BLaER1 treated with 17β-estradiol and CSF1 and Interleukin-3, amounts not matched to agents 10 nM and 100 nM (cell line): ENCODE measurements around the gene ENOX1.
A peak's percentile ranks its signal among the peaks of the same experiment; 100 is the strongest.

ENCODE experiments used
- H3K27ac ChIP-seq, 11 experiments: shearing (Covaris generic); formaldehyde crosslinking; 2 replicates each; pipeline ENCODE4 v1.8.1; 2022
- H3K27me3 ChIP-seq, 11 experiments: shearing (Covaris generic); formaldehyde crosslinking; 2 replicates each; pipeline ENCODE4 v1.8.1; 2022
- H3K36me3 ChIP-seq, 11 experiments: shearing (Covaris generic); formaldehyde crosslinking; 2 replicates each; pipeline ENCODE4 v1.8.1; 2022
- H3K4me1 ChIP-seq, 10 experiments: shearing (Covaris generic); formaldehyde crosslinking; 2 replicates each; pipeline ENCODE4 v1.8.1; 2022
- H3K4me2 ChIP-seq, 11 experiments: shearing (Covaris generic); formaldehyde crosslinking; 2 replicates each; pipeline ENCODE4 v1.8.1; 2022
- H3K4me3 ChIP-seq, 10 experiments: shearing (Covaris generic); formaldehyde crosslinking; 2 replicates each; pipeline ENCODE4 v1.8.1; 2022
- H3K9ac ChIP-seq, 11 experiments: shearing (Covaris generic); formaldehyde crosslinking; 2 replicates each; pipeline ENCODE4 v1.8.1; 2022
- H3K9me3 ChIP-seq, 11 experiments: shearing (Covaris generic); formaldehyde crosslinking; replicated peaks in 1 of 11; 2 replicates each; pipeline ENCODE4 v1.8.1; 2022
- H4K20me1 ChIP-seq, 11 experiments: shearing (Covaris generic); formaldehyde crosslinking; 2 replicates each; pipeline ENCODE4 v1.8.1; 2022
- Cebpa-rat ChIP-seq, 11 experiments: shearing (Covaris generic); IDR thresholded peaks; 2 replicates each; pipeline ENCODE4 v1.8.1; 2022

Gene ENOX1

GRCh38 chr13:43441899-43442499 is 344.8 kb downstream of the ENOX1 start:
- Histone ChIP-seq H4K20me1 (no peaks in the 10 kb centered on the region), H3K9me3 (no peaks in the 10 kb centered on the region), H3K36me3 (no peaks in the 10 kb centered on the region), H3K27ac (no peak overlapping the region), H3K9ac (no peak overlapping the region), H3K27me3 (no peaks in the 10 kb centered on the region), H3K4me2 (no peak overlapping the region), H3K4me1 (no peaks in the 10 kb centered on the region), H3K4me3 (no peak overlapping the region)
- no peak for TF ChIP-seq Cebpa-rat (IDR thresholded peaks at IDR 0.05)

GRCh38 chr13:43441464-43441863 is 345.3 kb downstream of the ENOX1 start:
- H3K36me3 ChIP-seq = no peaks in the 10 kb centered on the region
- H3K27ac ChIP-seq = no peak overlapping the region
- H3K9me3 ChIP-seq = no peaks in the 10 kb centered on the region
- H3K4me1 ChIP-seq = no peaks in the 10 kb centered on the region
- no peak overlapping the region for H3K9ac ChIP-seq
- no peaks in the 10 kb centered on the region for H4K20me1 ChIP-seq
- no peak for TF ChIP-seq Cebpa-rat (IDR thresholded peaks at IDR 0.05)
- no peak overlapping the region for H3K4me3 ChIP-seq
- no peak overlapping the region for H3K4me2 ChIP-seq
- H3K27me3 ChIP-seq = no peaks in the 10 kb centered on the region

- H3K4me1 ChIP-seq = peaks cover 0 to 7% (median 0%) of the 10 kb centered on the region in 10 experiments; a peak in 4 of 20 replicates
- H3K4me2 ChIP-seq = peak overlapping the region in 2 of 11 experiments; percentile 40 to 49; a peak in 3 of 22 replicates
- no peak overlapping the region for H3K4me3 ChIP-seq
- TF ChIP-seq Cebpa-rat (IDR thresholded peaks at IDR 0.05) = no peak
- no peak overlapping the region for H3K9ac ChIP-seq
- H3K27me3 ChIP-seq = no peaks in the 10 kb centered on the region
- H3K27ac ChIP-seq = no peak overlapping the region
- no peaks in the 10 kb centered on the region for H3K9me3 ChIP-seq
- H3K36me3 ChIP-seq = no peaks in the 10 kb centered on the region
- H4K20me1 ChIP-seq = no peaks in the 10 kb centered on the region
Observed at GRCh38 chr13:43434191-43434590, 352.6 kb downstream of the ENOX1 start.

GRCh38 chr13:43433691-43434141 is 353.1 kb downstream of the ENOX1 start:
- Histone ChIP-seq H3K9ac (no peak overlapping the region), H3K4me2 (peak overlapping the region in 2 of 11 experiments; percentile 40 to 49; a peak in 2 of 22 replicates), H3K36me3 (no peaks in the 10 kb centered on the region), H3K9me3 (no peaks in the 10 kb centered on the region), H4K20me1 (no peaks in the 10 kb centered on the region), H3K27me3 (no peaks in the 10 kb centered on the region), H3K4me1 (peaks cover 0 to 7% (median 0%) of the 10 kb centered on the region in 10 experiments; a peak in 4 of 20 replicates), H3K27ac (no peak overlapping the region), H3K4me3 (no peak overlapping the region)
- TF ChIP-seq Cebpa-rat (IDR thresholded peaks at IDR 0.05) = no peak

GRCh38 chr13:43432958-43433357 is 353.8 kb downstream of the ENOX1 start:
- H3K27me3 ChIP-seq = no peaks in the 10 kb centered on the region
- H3K4me1 ChIP-seq = peaks cover 0 to 7% (median 0%) of the 10 kb centered on the region in 10 experiments; a peak in 4 of 20 replicates
- H3K4me3 ChIP-seq = no peak overlapping the region
- no peak overlapping the region for H3K4me2 ChIP-seq
- no peak for TF ChIP-seq Cebpa-rat (IDR thresholded peaks at IDR 0.05)
- no peaks in the 10 kb centered on the region for H3K36me3 ChIP-seq
- H3K9ac ChIP-seq = no peak overlapping the region
- H3K27ac ChIP-seq = no peak overlapping the region
- H3K9me3 ChIP-seq = no peaks in the 10 kb centered on the region
- H4K20me1 ChIP-seq = no peaks in the 10 kb centered on the region

- no peaks in the 10 kb centered on the region for H3K36me3 ChIP-seq
Observed at GRCh38 chr13:43431841-43432240, 354.9 kb downstream of the ENOX1 start.

GRCh38 chr13:43431290-43431716 is 355.5 kb downstream of the ENOX1 start:
- H3K9ac ChIP-seq = no peak overlapping the region
- peaks cover 0 to 7% (median 0%) of the 10 kb centered on the region in 10 experiments; a peak in 4 of 20 replicates for H3K4me1 ChIP-seq
- H3K4me2 ChIP-seq = no peak overlapping the region
- no peak for TF ChIP-seq Cebpa-rat (IDR thresholded peaks at IDR 0.05)
- no peaks in the 10 kb centered on the region for H3K36me3 ChIP-seq
- no peaks in the 10 kb centered on the region for H3K9me3 ChIP-seq
- no peak overlapping the region for H3K4me3 ChIP-seq
- H3K27ac ChIP-seq = no peak overlapping the region
- H3K27me3 ChIP-seq = no peaks in the 10 kb centered on the region
- H4K20me1 ChIP-seq = no peaks in the 10 kb centered on the region

More at GRCh38 chr13:43431841-43432240, 354.9 kb downstream of the ENOX1 start:
- Histone ChIP-seq H3K27ac (no peak overlapping the region), H3K9ac (no peak overlapping the region), H3K4me1 (peaks cover 0 to 7% (median 0%) of the 10 kb centered on the region in 10 experiments; a peak in 4 of 20 replicates), H3K4me2 (no peak overlapping the region), H3K27me3 (no peaks in the 10 kb centered on the region), H3K9me3 (no peaks in the 10 kb centered on the region), H4K20me1 (no peaks in the 10 kb centered on the region), H3K4me3 (no peak overlapping the region)
- no peak for TF ChIP-seq Cebpa-rat (IDR thresholded peaks at IDR 0.05)

GRCh38 chr13:43428545-43429296 is 358.1 kb downstream of the ENOX1 start:
- Histone ChIP-seq H3K4me1 (no peaks in the 10 kb centered on the region; a peak in 1 of 20 replicates), H3K9ac (no peak overlapping the region), H3K27me3 (no peaks in the 10 kb centered on the region), H3K27ac (no peak overlapping the region), H4K20me1 (no peaks in the 10 kb centered on the region), H3K36me3 (no peaks in the 10 kb centered on the region), H3K4me2 (no peak overlapping the region), H3K4me3 (no peak overlapping the region), H3K9me3 (no peaks in the 10 kb centered on the region)
- TF ChIP-seq Cebpa-rat (IDR thresholded peaks at IDR 0.05) = no peak

GRCh38 chr13:43426355-43426754 is 360.4 kb downstream of the ENOX1 start:
- TF ChIP-seq Cebpa-rat (IDR thresholded peaks at IDR 0.05) = no peak

More at GRCh38 chr13:43426355-43426754, 360.4 kb downstream of the ENOX1 start:
- Histone ChIP-seq H3K9me3 (no peaks in the 10 kb centered on the region), H3K36me3 (no peaks in the 10 kb centered on the region), H3K4me1 (no peaks in the 10 kb centered on the region), H3K9ac (no peak overlapping the region), H3K4me3 (no peak overlapping the region), H3K27me3 (no peaks in the 10 kb centered on the region), H3K27ac (no peak overlapping the region), H3K4me2 (no peak overlapping the region), H4K20me1 (no peaks in the 10 kb centered on the region)
